IMR-90 (cell line): ENCODE data around the gene CST9. TPM values are rescaled to one million over a fixed set of nuclear protein-coding genes. Genes with fewer than 3 reads are reported as not detected.

Experiments used
- ATAC-seq: fragments of 200-7000 bp; cut with Tn5 transposase; 2 replicates; pipeline ENCODE4 v1.9.1; 2020; ENCODE audit warnings: low read depth, mild to moderate bottlenecking, moderate library complexity
- BruUV-seq: library from RNA; stranded (reverse); fragments of 400-500 nt; replicated peaks from 2 replicates; lab custom pipeline; 2021; lab: Mats Ljungman, UMichigan
- CTCF ChIA-PET: fragments of 300-600 bp; formaldehyde crosslinking; extraction: SDS; loops from one replicate; lab custom pipeline; 2021; ENCODE audit warnings: antibody characterized with exemption; lab: Yijun Ruan, JAX
- POLR2A ChIA-PET: fragments of 300-600 bp; sonication (Branson Sonifier 250); formaldehyde crosslinking; loops from one replicate; lab custom pipeline; 2022; ENCODE audit warnings: antibody characterized with exemption; ENCODE audit not compliant: unreplicated experiment; lab: Charles Lee
- DNase-seq: peaks from one replicate; pipeline ENCODE4 v3.0.0; 2013
- H2AFZ ChIP-seq: replicated peaks from 2 replicates; pipeline ENCODE3; 2013; ENCODE audit warnings: low read length, mild to moderate bottlenecking; ENCODE audit not compliant: poor library complexity
- H2AK5ac ChIP-seq: 2 replicates; pipeline ENCODE4 v1.6.1; 2013; ENCODE audit warnings: low read depth, low read length, inconsistent platforms
- H2AK9ac ChIP-seq: replicated peaks from 2 replicates; pipeline ENCODE3; 2013; ENCODE audit warnings: mild to moderate bottlenecking, low read depth, low read length, moderate library complexity; ENCODE audit not compliant: poor library complexity
- H2BK120ac ChIP-seq: 2 replicates; pipeline ENCODE4 v1.6.1; 2013; ENCODE audit warnings: low read depth, low read length, inconsistent platforms
- H2BK15ac ChIP-seq: 3 replicates; pipeline ENCODE4 v1.6.1; 2013; ENCODE audit warnings: low read depth, low read length, inconsistent platforms
- H2BK20ac ChIP-seq: 2 replicates; pipeline ENCODE4 v1.6.1; 2013; ENCODE audit warnings: low read depth, mild to moderate bottlenecking, inconsistent platforms, low read length, moderate library complexity
- H2BK5ac ChIP-seq: 2 replicates; pipeline ENCODE4 v1.6.1; 2013; ENCODE audit warnings: mild to moderate bottlenecking, low read depth, low read length, inconsistent platforms; ENCODE audit not compliant: poor library complexity, severe bottlenecking
- H3K14ac ChIP-seq: replicated peaks from 2 replicates; pipeline ENCODE4 v1.6.1; 2013; ENCODE audit warnings: low read depth, low read length, inconsistent platforms
- H3K18ac ChIP-seq: 2 replicates; pipeline ENCODE4 v1.6.1; 2013; ENCODE audit warnings: low read depth, low read length, control low read depth
- H3K23ac ChIP-seq: 2 replicates; pipeline ENCODE4 v1.6.1; 2013; ENCODE audit warnings: low read depth, low read length, inconsistent platforms
- H3K27ac ChIP-seq: 2 replicates; pipeline ENCODE4 v1.5.1; 2013; ENCODE audit warnings: mild to moderate bottlenecking, control low read depth, low read length; ENCODE audit not compliant: insufficient read depth
- H3K27me3 ChIP-seq: 2 replicates; pipeline ENCODE4 v1.6.1; 2013; ENCODE audit warnings: low read length; ENCODE audit not compliant: control insufficient read depth, insufficient read depth
- H3K36me3 ChIP-seq: 2 replicates; pipeline ENCODE4 v1.6.1; 2013; ENCODE audit warnings: low read length, mixed read lengths; ENCODE audit not compliant: control insufficient read depth, insufficient read depth
- H3K4ac ChIP-seq: 2 replicates; pipeline ENCODE4 v1.6.1; 2013; ENCODE audit warnings: low read depth, low read length, inconsistent platforms
- H3K4me1 ChIP-seq: 2 replicates; pipeline ENCODE4 v1.6.1; 2013; ENCODE audit warnings: low read length, mixed read lengths; ENCODE audit not compliant: control insufficient read depth, insufficient read depth
- H3K4me2 ChIP-seq: 2 replicates; pipeline ENCODE4 v1.6.1; 2013; ENCODE audit warnings: low read depth, mild to moderate bottlenecking, control low read depth, low read length, moderate library complexity
- H3K4me3 ChIP-seq: 2 replicates; pipeline ENCODE4 v1.5.1; 2013; ENCODE audit warnings: low read depth, mild to moderate bottlenecking, control low read depth, low read length, moderate library complexity; ENCODE audit not compliant: insufficient read depth
- H3K56ac ChIP-seq: 2 replicates; pipeline ENCODE4 v1.6.1; 2013; ENCODE audit warnings: low read length, inconsistent platforms; ENCODE audit not compliant: insufficient read depth; ENCODE audit errors: extremely low read depth
- H3K79me1 ChIP-seq, 2 experiments: 2 replicates each; pipeline ENCODE4 v1.6.1; 2013; ENCODE audit warnings: low read length in 2 of 2, inconsistent platforms in 1 of 2, low read depth in 1 of 2
- H3K9ac ChIP-seq: 2 replicates; pipeline ENCODE4 v1.6.1; 2013; ENCODE audit warnings: low read depth, low read length, control low read depth
- H3K9me1 ChIP-seq: 2 replicates; pipeline ENCODE4 v1.6.1; 2013; ENCODE audit warnings: low read length, inconsistent platforms; ENCODE audit not compliant: insufficient read depth
- H3K9me3 ChIP-seq: 2 replicates; pipeline ENCODE4 v1.6.1; 2013; ENCODE audit warnings: low read length; ENCODE audit not compliant: control insufficient read depth, insufficient read depth
- H4K20me1 ChIP-seq: 2 replicates; pipeline ENCODE4 v1.6.1; 2013; ENCODE audit warnings: low read length, inconsistent platforms; ENCODE audit not compliant: insufficient read depth
- H4K5ac ChIP-seq: 2 replicates; pipeline ENCODE4 v1.6.1; 2013; ENCODE audit warnings: mild to moderate bottlenecking, low read depth, low read length, control low read depth
- H4K8ac ChIP-seq, 2 experiments: 2 replicates each; pipeline ENCODE4 v1.6.1; 2013; ENCODE audit warnings: low read depth in 2 of 2, low read length in 2 of 2, control low read depth in 1 of 2, inconsistent platforms in 1 of 2
- H4K91ac ChIP-seq: 2 replicates; pipeline ENCODE4 v1.6.1; 2013; ENCODE audit warnings: low read depth, low read length, inconsistent platforms; ENCODE audit not compliant: insufficient read depth
- CEBPB ChIP-seq: IDR thresholded peaks from 2 replicates; pipeline ENCODE4 v1.6.1; 2012; ENCODE audit warnings: low read depth, low read length, improper control_type of control experiment
- FOS ChIP-seq: fragments of 150-350 bp; IDR thresholded peaks from 2 replicates; pipeline ENCODE4 v1.6.1; 2016; ENCODE audit warnings: low read depth, low read length
- MAFK ChIP-seq: IDR thresholded peaks from 2 replicates; pipeline ENCODE4 v1.6.1; 2012; ENCODE audit warnings: low read depth, low read length, improper control_type of control experiment
- POLR2A ChIP-seq: IDR thresholded peaks from 2 replicates; pipeline ENCODE4 v1.6.1; 2012; ENCODE audit warnings: mild to moderate bottlenecking, low read depth, low read length
- RAD21 ChIP-seq: IDR thresholded peaks from 2 replicates; pipeline ENCODE4 v1.6.1; 2012; ENCODE audit warnings: low read length, improper control_type of control experiment
- RCOR1 ChIP-seq: IDR thresholded peaks from 2 replicates; pipeline ENCODE4 v1.6.1; 2012; ENCODE audit warnings: mild to moderate bottlenecking, low read length, improper control_type of control experiment; ENCODE audit not compliant: insufficient replicate concordance
- RFX5 ChIP-seq: IDR thresholded peaks from 2 replicates; pipeline ENCODE4 v1.8.0; 2012; ENCODE audit warnings: low read depth, mild to moderate bottlenecking, low read length, moderate library complexity
- WGBS, 2 experiments: methylation state at CpG; one replicate each; pipeline versions ENCODE4 v1.1.5 to v1.1.7; 2013; ENCODE audit warnings: missing lambda C conversion rate in 2 of 2; ENCODE audit not compliant: insufficient read length in 1 of 2; ENCODE audit errors: extremely low coverage in 2 of 2; 5-methylcytosine and 5-hydroxymethylcytosine counted together
- dilution Hi-C: fragments of 300-500 bp; cut with HindIII; formaldehyde crosslinking; loops from one replicate; pipeline ENCODE4 v1.14.3; 2018; ENCODE audit warnings: low sequenced_read_pairs; ENCODE audit not compliant: unreplicated experiment
- in situ Hi-C: fragments of 300-500 bp; cut with MboI; formaldehyde crosslinking; loops from 3 replicates; pipeline ENCODE4 v1.14.3; 2019; ENCODE audit warnings: low sequenced_read_pairs, inconsistent platforms, mixed read lengths
- intact Hi-C: fragments of 100-400 bp; cut with micrococcal nuclease; formaldehyde crosslinking; loops from 2 replicates; pipeline ENCODE4 v1.10.0; 2022
- polyA plus RNA-seq, 3 experiments: library from polyadenylated mRNA; depleted of rRNA; stranded (reverse); fragments of >200 nt; gene quantifications; 2 replicates each; pipeline ENCODE4 v1.2.3, GENCODE V29; 2012; ENCODE audit warnings: low replicate concordance in 1 of 3
- total RNA-seq: library from RNA; depleted of rRNA; stranded (reverse); fragments of >200 nt; gene quantifications from 2 replicates; pipeline ENCODE4 v1.2.3, GENCODE V29; 2012
- TF ChIP-seq, protein P1 (sequence below): fragments of 150-350 bp; IDR thresholded peaks from 2 replicates; pipeline ENCODE4 v1.6.1; 2016; ENCODE audit warnings: low read depth, mild to moderate bottlenecking, low read length, moderate library complexity, borderline replicate concordance

The CST9 gene
- total and polyA plus RNA-seq, 2 of the 4 experiments (the other 2 are of a cell fraction), result not detected

DNA sequence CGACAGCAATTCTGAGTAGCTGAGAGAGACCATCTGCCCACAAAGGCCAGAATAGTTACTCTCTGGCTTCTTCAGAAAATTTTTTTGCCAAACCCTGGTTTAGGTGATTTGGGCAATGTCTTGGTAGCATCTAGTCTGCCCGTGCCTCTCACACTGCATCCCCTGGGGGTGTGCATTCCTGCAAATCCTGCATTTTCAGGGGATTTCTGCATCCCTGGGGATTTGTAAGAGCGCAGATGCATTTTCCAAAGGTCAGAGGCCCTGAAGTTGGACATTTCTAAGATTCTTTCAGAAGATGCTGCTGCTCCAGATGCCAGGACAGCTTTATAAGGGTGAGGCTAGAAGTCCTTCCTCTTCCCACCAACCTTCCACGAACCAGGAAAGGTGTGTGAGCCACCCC is 4.0 kb downstream of the CST9 start:
- no peak overlapping the region for H3K14ac ChIP-seq
- H3K4me2 ChIP-seq, result no peak overlapping the region
- DNase-seq (no peak), ATAC-seq (no peak)
- no peaks in the 10 kb centered on the region for H3K79me1 ChIP-seq
- H2BK20ac ChIP-seq, result no peak overlapping the region
- in situ Hi-C loops (loop anchor here (10.0 kb wide), 1 partner anchor 157 kb away; no protein-coding TSS in a partner anchor), intact Hi-C loops (loop anchor here (10.0 kb wide), 1 partner anchor 907 kb away; no protein-coding TSS in a partner anchor), dilution Hi-C loops (no loop called here)
- CTCF ChIA-PET, result interaction anchor here (1.1 kb wide), 1 partner anchor 21 kb away, joined by 3 read pairs; no protein-coding TSS in a partner anchor
- H4K20me1 ChIP-seq, result no peaks in the 10 kb centered on the region
- H3K18ac ChIP-seq, result no peak overlapping the region
- H3K9me3 ChIP-seq, result no peaks in the 10 kb centered on the region
- H3K36me3 ChIP-seq, result no peaks in the 10 kb centered on the region
- H4K8ac ChIP-seq, result no peak overlapping the region
- no peak overlapping the region for H3K23ac ChIP-seq
- H2AK9ac ChIP-seq, result no peak overlapping the region
- no peak overlapping the region for H2BK15ac ChIP-seq
- WGBS, 2 experiments, result no CpG with 5 or more reads among the region's 4 CpGs
- no peak overlapping the region for H2AFZ ChIP-seq
- no peaks in the 10 kb centered on the region for H3K4me1 ChIP-seq
- H3K9me1 ChIP-seq, result no peaks in the 10 kb centered on the region
- no peak overlapping the region for H3K56ac ChIP-seq
- no peak overlapping the region for H2BK5ac ChIP-seq
- POLR2A ChIA-PET, result no interaction called here
- no peak overlapping the region for H4K5ac ChIP-seq
- H4K91ac ChIP-seq, result no peak overlapping the region
- no TSS peak for BruUV-seq
- H2BK120ac ChIP-seq, result no peak overlapping the region
- no peak overlapping the region for H2AK5ac ChIP-seq
- TF ChIP-seq, protein P1, sequence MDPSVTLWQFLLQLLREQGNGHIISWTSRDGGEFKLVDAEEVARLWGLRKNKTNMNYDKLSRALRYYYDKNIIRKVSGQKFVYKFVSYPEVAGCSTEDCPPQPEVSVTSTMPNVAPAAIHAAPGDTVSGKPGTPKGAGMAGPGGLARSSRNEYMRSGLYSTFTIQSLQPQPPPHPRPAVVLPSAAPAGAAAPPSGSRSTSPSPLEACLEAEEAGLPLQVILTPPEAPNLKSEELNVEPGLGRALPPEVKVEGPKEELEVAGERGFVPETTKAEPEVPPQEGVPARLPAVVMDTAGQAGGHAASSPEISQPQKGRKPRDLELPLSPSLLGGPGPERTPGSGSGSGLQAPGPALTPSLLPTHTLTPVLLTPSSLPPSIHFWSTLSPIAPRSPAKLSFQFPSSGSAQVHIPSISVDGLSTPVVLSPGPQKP, result no peak
- TF ChIP-seq POLR2A, result no peak
- no peak for TF ChIP-seq MAFK
- no peak for TF ChIP-seq FOS
- TF ChIP-seq RFX5, result no peak
- TF ChIP-seq RAD21, result no peak
- no peak for TF ChIP-seq RCOR1
- TF ChIP-seq CEBPB, result no peak
- no peak overlapping the region for H3K4me3 ChIP-seq
- no peak overlapping the region for H3K27ac ChIP-seq
- no peak overlapping the region for H3K9ac ChIP-seq
- no peak overlapping the region for H3K4ac ChIP-seq
- peaks cover 20% of the 10 kb centered on the region for H3K27me3 ChIP-seq
